ENCODE data around the gene SSMEM1. TPM values are rescaled to one million over a fixed set of nuclear protein-coding genes. Genes with fewer than 3 reads are reported as not detected.

SSMEM1 gene
- total and polyA plus RNA-seq, 10 donors = not detected

- H3K4me3 ChIP-seq = no peak overlapping the region
- H3K4me1 ChIP-seq = no peaks in the 10 kb centered on the region
- no peak for DNase-seq
- 84 to 93% (median 89%) methylated on average over 5 of the region's 5 CpGs for WGBS, 5 donors
- TF ChIP-seq, protein P1, sequence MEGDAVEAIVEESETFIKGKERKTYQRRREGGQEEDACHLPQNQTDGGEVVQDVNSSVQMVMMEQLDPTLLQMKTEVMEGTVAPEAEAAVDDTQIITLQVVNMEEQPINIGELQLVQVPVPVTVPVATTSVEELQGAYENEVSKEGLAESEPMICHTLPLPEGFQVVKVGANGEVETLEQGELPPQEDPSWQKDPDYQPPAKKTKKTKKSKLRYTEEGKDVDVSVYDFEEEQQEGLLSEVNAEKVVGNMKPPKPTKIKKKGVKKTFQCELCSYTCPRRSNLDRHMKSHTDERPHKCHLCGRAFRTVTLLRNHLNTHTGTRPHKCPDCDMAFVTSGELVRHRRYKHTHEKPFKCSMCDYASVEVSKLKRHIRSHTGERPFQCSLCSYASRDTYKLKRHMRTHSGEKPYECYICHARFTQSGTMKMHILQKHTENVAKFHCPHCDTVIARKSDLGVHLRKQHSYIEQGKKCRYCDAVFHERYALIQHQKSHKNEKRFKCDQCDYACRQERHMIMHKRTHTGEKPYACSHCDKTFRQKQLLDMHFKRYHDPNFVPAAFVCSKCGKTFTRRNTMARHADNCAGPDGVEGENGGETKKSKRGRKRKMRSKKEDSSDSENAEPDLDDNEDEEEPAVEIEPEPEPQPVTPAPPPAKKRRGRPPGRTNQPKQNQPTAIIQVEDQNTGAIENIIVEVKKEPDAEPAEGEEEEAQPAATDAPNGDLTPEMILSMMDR (IDR thresholded peaks at IDR 0.05 in 8 of 11, conservative IDR thresholded peaks at IDR 0.05 in 3 of 11) = no peak
- TF ChIP-seq POLR2AphosphoS5 (IDR thresholded peaks at IDR 0.05) (no peak), POLR2A (IDR thresholded peaks at IDR 0.05) (no peak)
- no peak overlapping the region for H3K27ac ChIP-seq
- no peaks in the 10 kb centered on the region for H3K36me3 ChIP-seq
- no peaks in the 10 kb centered on the region for H3K27me3 ChIP-seq (replicated peaks in 1 of 7)
- intact Hi-C loops (cut with DNase I; ENCODE audit: low total_unique reads) = no loop called here
- no peaks in the 10 kb centered on the region for H3K9me3 ChIP-seq
Observed at GRCh38 chr7:130218806-130219620, 11.4 kb downstream of the SSMEM1 start.

GRCh38 chr7:130219871-130220270 lies 12.2 kb downstream of the SSMEM1 start:
- WGBS, 5 donors = 89 to 95% (median 92%) methylated on average over 9 of the region's 9 CpGs
- Histone ChIP-seq H3K27ac (no peak overlapping the region), H3K27me3 (replicated peaks in 1 of 7) (no peaks in the 10 kb centered on the region), H3K4me3 (no peak overlapping the region), H3K4me1 (no peaks in the 10 kb centered on the region), H3K36me3 (no peaks in the 10 kb centered on the region), H3K9me3 (no peaks in the 10 kb centered on the region)
- intact Hi-C loops (cut with DNase I; ENCODE audit: low total_unique reads) = no loop called here
- TF ChIP-seq, protein P1 (IDR thresholded peaks at IDR 0.05 in 8 of 11, conservative IDR thresholded peaks at IDR 0.05 in 3 of 11) = no peak
- TF ChIP-seq POLR2A (IDR thresholded peaks at IDR 0.05) (no peak), POLR2AphosphoS5 (IDR thresholded peaks at IDR 0.05) (no peak)
- no peak for DNase-seq

- no peak overlapping the region for H3K27ac ChIP-seq
- no peak overlapping the region for H3K4me3 ChIP-seq
- intact Hi-C loops (cut with DNase I; ENCODE audit: low total_unique reads) = no loop called here
- H3K9me3 ChIP-seq = no peaks in the 10 kb centered on the region
- no peaks in the 10 kb centered on the region for H3K4me1 ChIP-seq
- H3K36me3 ChIP-seq = no peaks in the 10 kb centered on the region
- TF ChIP-seq, protein P1 (IDR thresholded peaks at IDR 0.05 in 8 of 11, conservative IDR thresholded peaks at IDR 0.05 in 3 of 11) = no peak
- TF ChIP-seq POLR2A (IDR thresholded peaks at IDR 0.05) (no peak), POLR2AphosphoS5 (IDR thresholded peaks at IDR 0.05) (no peak)
- DNase-seq = no peak
- WGBS, 5 donors = 89 to 97% (median 95%) methylated on average over 4 of the region's 4 CpGs
- H3K27me3 ChIP-seq (replicated peaks in 1 of 7) = no peaks in the 10 kb centered on the region
Observed at GRCh38 chr7:130221746-130222145, 14.1 kb downstream of the SSMEM1 start.

- DNase-seq = no peak
- no peak for TF ChIP-seq POLR2AphosphoS5 (IDR thresholded peaks at IDR 0.05)
- TF ChIP-seq, protein P1 (IDR thresholded peaks at IDR 0.05 in 8 of 11, conservative IDR thresholded peaks at IDR 0.05 in 3 of 11) = no peak
- TF ChIP-seq POLR2A (IDR thresholded peaks at IDR 0.05) = no peak
- H3K36me3 ChIP-seq = no peaks in the 10 kb centered on the region
- WGBS, 5 donors = 14 to 64% (median 43%) methylated on average over 1 of the region's 1 CpG
- H3K9me3 ChIP-seq = no peaks in the 10 kb centered on the region
- H3K4me1 ChIP-seq = no peaks in the 10 kb centered on the region
- no peak overlapping the region for H3K4me3 ChIP-seq
- H3K27ac ChIP-seq = no peak overlapping the region
- H3K27me3 ChIP-seq (replicated peaks in 1 of 7) = no peaks in the 10 kb centered on the region
- intact Hi-C loops (cut with DNase I; ENCODE audit: low total_unique reads) = no loop called here
Observed at GRCh38 chr7:130223646-130224045, 16.0 kb downstream of the SSMEM1 start.

Measured in spleen (tissue), 11 donors.